Stimulated activated CD4-positive, alpha-beta T cell treated with anti-CD3 and anti-CD28 coated beads, Interleukin-12 subunit alpha, Interleukin-12 subunit beta, amount 100 ng/mL, for 48 hours (primary cell): ENCODE measurements around the gene MAGI1.

Source experiments
- DNase-seq, 3 donors: peaks; one replicate each; pipeline ENCODE4 v3.0.0-alpha.2; 2020; ENCODE audit warnings: low read depth in 2 of 3, low spot score in 1 of 3

The MAGI1 gene

GRCh38 chr3:65761446-65762234 lies 277.1 kb downstream of the MAGI1 start:
- DNase-seq = no peak

DNA sequence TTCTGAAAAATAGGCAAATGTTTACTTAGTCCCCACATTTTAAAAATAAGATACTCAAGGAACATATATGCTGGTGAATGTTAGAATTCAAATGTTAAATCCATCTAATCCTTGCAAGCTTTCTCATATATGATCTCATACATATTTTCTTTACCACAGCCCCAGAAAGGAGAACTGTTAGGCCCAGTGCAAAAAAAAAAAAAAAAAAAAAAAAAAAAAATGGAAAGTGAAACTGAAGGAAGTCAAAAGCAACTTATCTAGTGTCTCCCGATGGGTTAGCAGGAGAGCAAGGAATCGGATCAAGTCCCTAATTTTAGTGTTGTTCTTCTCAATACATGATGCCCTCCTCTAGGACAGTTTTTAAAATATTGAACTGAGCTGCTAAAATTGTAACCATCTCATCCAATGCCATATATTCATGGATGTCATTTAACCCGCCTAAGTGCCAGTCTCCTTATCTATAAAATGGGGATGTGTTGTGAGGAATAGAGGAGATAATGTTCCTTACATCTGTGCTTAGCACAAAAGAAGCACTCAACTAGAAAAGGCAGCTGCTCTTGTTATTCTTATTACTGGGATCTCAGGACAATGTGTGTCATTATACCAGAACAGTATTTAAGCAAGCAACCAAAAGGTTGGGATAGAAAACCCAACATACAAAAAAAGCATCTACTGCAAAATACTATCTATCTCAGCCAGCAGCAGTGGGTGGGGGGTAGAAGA lies 279.7 kb downstream of the MAGI1 start:
- no peak for DNase-seq

- no peak for DNase-seq
Observed at GRCh38 chr3:65758438-65758837, 280.3 kb downstream of the MAGI1 start.

- no peak for DNase-seq
Observed at GRCh38 chr3:65752636-65753035, 286.1 kb downstream of the MAGI1 start.

DNA sequence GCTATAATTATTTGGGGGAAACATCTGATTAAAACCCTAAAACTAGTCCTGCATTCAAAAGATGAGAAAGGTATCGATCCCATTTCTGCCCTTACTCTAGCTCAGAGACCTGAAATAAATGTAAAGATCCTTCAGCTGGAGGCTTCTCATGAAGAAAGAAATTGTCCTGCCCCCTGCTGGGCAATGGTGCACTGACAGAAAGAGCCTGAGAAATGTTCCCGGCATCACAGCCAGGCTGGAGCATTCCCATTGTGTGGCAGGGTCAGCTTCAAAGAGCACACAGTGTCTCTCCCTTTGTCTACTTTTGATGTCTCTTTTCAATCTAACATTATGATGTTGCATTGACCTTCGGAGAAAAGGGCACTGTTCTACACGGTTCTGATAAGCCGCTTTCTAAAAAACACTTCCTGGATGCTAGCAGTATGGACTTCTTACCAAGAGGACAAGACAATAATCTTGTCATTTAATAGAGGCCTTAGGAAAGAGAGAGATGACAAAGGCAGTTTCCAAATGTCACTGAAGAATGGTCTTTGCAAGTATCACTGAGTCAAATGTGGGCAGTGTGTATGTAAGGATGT lies 287.5 kb downstream of the MAGI1 start:
- DNase-seq = peak in 1 of 3 donors; percentile 2

DNA sequence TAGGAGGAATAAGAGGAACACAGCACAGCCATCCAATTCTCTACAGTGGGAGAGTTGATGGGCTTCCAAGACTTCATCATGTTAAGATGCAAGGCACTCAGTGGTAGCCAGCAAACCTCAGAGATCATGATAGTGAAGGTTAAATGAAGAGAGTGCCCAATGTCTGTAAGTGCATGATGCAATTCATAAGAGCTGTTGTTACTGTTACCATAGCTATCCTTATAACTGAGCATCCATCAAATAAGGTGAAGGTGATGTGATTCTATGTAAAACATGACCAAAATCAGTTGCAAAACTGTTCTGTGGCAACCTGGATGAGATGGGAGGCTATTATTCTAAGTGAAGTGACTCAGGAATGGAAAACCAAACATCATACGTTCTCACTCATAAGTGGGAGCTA lies 289.7 kb downstream of the MAGI1 start:
- DNase-seq = no peak

DNA sequence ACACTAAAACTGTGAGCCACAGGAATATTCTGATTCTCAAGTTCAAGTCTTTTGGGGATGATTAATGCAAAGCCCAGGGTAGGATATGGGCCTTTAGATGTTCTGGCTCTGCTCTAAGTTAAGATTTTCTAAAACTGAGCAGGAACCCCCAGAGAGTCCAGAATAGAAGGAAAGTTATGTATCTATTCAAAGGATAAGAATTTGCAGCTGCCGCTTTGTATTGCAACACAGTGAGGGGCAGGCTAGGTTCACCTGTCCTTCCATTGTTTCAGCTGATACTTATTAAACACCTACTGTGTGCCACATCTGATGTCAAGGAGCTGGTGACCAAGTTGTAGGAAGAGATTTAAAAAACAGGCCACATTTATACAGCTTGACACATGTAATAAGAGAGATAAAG lies 290.4 kb downstream of the MAGI1 start:
- DNase-seq = no peak

GRCh38 chr3:65746848-65747247 lies 291.9 kb downstream of the MAGI1 start:
- no peak for DNase-seq

DNA sequence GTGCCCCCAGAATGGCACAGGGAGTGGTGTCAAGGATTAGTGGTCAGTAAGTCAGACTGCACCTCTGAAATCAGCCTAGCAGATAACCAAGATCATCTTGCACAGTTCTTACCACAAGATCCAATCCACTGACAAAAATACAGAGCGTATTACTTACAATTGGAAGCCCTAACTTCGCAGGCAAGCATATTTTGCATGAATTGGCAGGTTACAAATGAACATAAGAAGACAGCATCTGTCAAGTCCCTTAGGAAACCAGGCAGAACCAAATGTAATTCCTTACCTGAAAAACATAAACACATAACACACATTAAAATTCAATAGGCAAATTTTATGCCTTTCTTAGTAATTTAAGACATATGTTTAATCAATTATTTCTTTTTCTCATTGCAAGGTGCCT lies 293.4 kb downstream of the MAGI1 start:
- no peak for DNase-seq

- DNase-seq = no peak
Observed at GRCh38 chr3:65742914-65743313, 295.8 kb downstream of the MAGI1 start.

- DNase-seq = no peak
Observed at GRCh38 chr3:65741540-65741939, 297.2 kb downstream of the MAGI1 start.

- DNase-seq = no peak
Observed at GRCh38 chr3:65739901-65740541, 298.7 kb downstream of the MAGI1 start.

- DNase-seq = no peak
Observed at GRCh38 chr3:65734792-65735191, 303.9 kb downstream of the MAGI1 start.

DNA sequence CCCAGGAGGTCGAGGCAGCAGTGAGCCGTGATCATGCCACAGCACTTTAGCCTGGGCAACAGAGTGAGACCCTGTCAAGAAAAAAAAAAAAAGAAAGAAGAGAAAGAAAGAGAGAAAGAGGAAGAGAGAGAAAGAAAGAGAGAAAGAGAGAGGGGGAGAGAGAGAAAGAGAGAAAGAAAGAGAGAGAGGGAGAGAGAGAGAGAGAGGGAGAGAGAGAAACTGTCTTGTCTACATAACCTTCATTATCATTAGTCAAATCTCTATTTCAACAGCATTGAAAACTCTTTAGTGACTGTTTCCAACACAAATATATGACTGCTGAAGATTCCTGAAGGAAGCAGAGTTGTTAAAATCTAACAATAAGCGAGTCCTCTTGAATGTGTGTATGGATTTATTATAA lies 304.3 kb downstream of the MAGI1 start:
- DNase-seq = no peak

GRCh38 chr3:65733459-65733858 lies 305.3 kb downstream of the MAGI1 start:
- DNase-seq = no peak

- peak in 1 of 3 donors; percentile 17 for DNase-seq
Observed at GRCh38 chr3:65732051-65732935, 306.4 kb downstream of the MAGI1 start.

GRCh38 chr3:65730449-65730848 lies 308.3 kb downstream of the MAGI1 start:
- no peak for DNase-seq

GRCh38 chr3:65729973-65730372 lies 308.7 kb downstream of the MAGI1 start:
- DNase-seq = no peak

- DNase-seq = no peak
Observed at GRCh38 chr3:65729555-65729954, 309.2 kb downstream of the MAGI1 start.

- DNase-seq = no peak
Observed at GRCh38 chr3:65728138-65728537, 310.6 kb downstream of the MAGI1 start.

GRCh38 chr3:65723985-65724384 lies 314.7 kb downstream of the MAGI1 start:
- no peak for DNase-seq
